Lung (tissue), 12 donors: Measurements from ENCODE around the gene KIAA1217. TPM values are rescaled to one million over a fixed set of nuclear protein-coding genes. Genes with fewer than 3 reads are reported as not detected.

Source experiments
- ATAC-seq: fragments of 200-7000 bp; cut with Tn5 transposase; one replicate; pipeline ENCODE4 v1.9.1; 2020; ENCODE audit warnings: moderate number of reproducible peaks; ENCODE audit not compliant: insufficient read depth, low FRiP score
- DNase-seq, 3 donors: peaks; one replicate each; pipeline ENCODE4 v3.0.0-alpha.2; 2013 to 2017
- H3K27ac ChIP-seq, 2 donors: one replicate each; pipeline ENCODE4 v1.5.1; 2013; ENCODE audit warnings: mild to moderate bottlenecking in 2 of 2, moderate library complexity in 2 of 2, control low read depth in 1 of 2, inconsistent platforms in 1 of 2, low read depth in 1 of 2, low read length in 1 of 2
- H3K27me3 ChIP-seq, 3 donors: one replicate each; pipeline ENCODE4 v1.5.1; 2013; ENCODE audit warnings: low read length in 2 of 3; ENCODE audit not compliant: control insufficient read depth in 3 of 3, insufficient read depth in 3 of 3
- H3K36me3 ChIP-seq, 4 donors: one replicate each; pipeline ENCODE4 v1.5.1; 2013; ENCODE audit warnings: low read length in 4 of 4, mild to moderate bottlenecking in 1 of 4, moderate library complexity in 1 of 4; ENCODE audit not compliant: control insufficient read depth in 4 of 4, insufficient read depth in 4 of 4
- H3K4me1 ChIP-seq, 5 donors: one replicate each; pipeline ENCODE4 v1.5.1; 2013; ENCODE audit warnings: low read length in 5 of 5, mild to moderate bottlenecking in 2 of 5, moderate library complexity in 1 of 5; ENCODE audit not compliant: control insufficient read depth in 5 of 5, insufficient read depth in 5 of 5
- H3K4me3 ChIP-seq: one replicate; pipeline ENCODE4 v1.5.1; 2013; ENCODE audit warnings: mild to moderate bottlenecking, control low read depth, moderate library complexity
- H3K9ac ChIP-seq, 2 donors: one replicate each; pipeline ENCODE4 v1.5.1; 2013; ENCODE audit warnings: low read length in 2 of 2, control low read depth in 1 of 2; ENCODE audit not compliant: insufficient read depth in 1 of 2
- H3K9me3 ChIP-seq, 4 donors: one replicate each; pipeline ENCODE4 v1.5.1; 2013; ENCODE audit warnings: low read length in 3 of 4, mild to moderate bottlenecking in 1 of 4, moderate library complexity in 1 of 4; ENCODE audit not compliant: control insufficient read depth in 4 of 4, insufficient read depth in 3 of 4
- WGBS, 2 donors: extraction: QIAGEN DNeasy Blood & Tissue Kit; methylation state at CpG; one replicate each; pipeline ENCODE4 v1.1.7; 2013; 5-methylcytosine and 5-hydroxymethylcytosine counted together
- polyA plus RNA-seq, 2 donors: library from polyadenylated mRNA; stranded (reverse); fragments of 200-250 nt; gene quantifications; one replicate each; pipeline ENCODE4 v1.2.1, GENCODE V29; 2013
- total RNA-seq, 2 donors: library from RNA; depleted of rRNA in 1 of 2; stranded (reverse); fragments of >200 nt in 1 of 2; gene quantifications; one replicate each; pipeline ENCODE4 v1.2.1, GENCODE V29; 2014 to 2021
- TF ChIP-seq, protein P1 (sequence below): IDR thresholded peaks from 2 replicates; pipeline ENCODE4 v1.5.1; 2012; ENCODE audit warnings: mild to moderate bottlenecking; ENCODE audit errors: control extremely low read depth, extremely low read depth
- donor health status: control.
- donor health status: control.
- donor health status: Bipolar disorder and iron deficiency.
- donor health status: healthy.
- donor health status: DM: yes; HTN: yes; CAD: no.

The KIAA1217 gene
- total and polyA plus RNA-seq, 4 donors: 5.5 to 58.6 (median 24.1) TPM

DNA sequence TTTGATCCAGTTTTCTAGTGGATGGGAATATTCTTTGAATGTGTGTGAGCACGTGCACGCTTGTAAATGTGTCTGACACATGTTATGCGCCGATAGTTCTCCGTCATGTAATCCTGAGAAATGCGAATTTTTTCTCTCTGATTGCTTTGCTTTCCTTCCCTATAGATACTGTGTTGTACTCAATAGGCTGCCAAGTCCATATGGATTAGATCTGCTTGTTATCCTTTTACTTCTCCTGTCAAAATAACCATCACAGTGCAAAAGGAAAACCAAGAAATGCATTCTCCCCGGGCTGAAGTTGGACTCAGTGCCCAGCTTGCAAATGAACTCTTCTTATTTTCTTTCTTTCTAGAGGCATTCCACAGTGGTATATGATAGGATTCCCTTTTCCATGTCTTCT is 131.9 kb downstream of the KIAA1217 start:
- DNase-seq: peak in 2 of 3 donors; percentile 30 to 56
- TF ChIP-seq, protein P1, sequence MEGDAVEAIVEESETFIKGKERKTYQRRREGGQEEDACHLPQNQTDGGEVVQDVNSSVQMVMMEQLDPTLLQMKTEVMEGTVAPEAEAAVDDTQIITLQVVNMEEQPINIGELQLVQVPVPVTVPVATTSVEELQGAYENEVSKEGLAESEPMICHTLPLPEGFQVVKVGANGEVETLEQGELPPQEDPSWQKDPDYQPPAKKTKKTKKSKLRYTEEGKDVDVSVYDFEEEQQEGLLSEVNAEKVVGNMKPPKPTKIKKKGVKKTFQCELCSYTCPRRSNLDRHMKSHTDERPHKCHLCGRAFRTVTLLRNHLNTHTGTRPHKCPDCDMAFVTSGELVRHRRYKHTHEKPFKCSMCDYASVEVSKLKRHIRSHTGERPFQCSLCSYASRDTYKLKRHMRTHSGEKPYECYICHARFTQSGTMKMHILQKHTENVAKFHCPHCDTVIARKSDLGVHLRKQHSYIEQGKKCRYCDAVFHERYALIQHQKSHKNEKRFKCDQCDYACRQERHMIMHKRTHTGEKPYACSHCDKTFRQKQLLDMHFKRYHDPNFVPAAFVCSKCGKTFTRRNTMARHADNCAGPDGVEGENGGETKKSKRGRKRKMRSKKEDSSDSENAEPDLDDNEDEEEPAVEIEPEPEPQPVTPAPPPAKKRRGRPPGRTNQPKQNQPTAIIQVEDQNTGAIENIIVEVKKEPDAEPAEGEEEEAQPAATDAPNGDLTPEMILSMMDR: no peak
- H3K9ac ChIP-seq: no peak overlapping the region
- no peaks in the 10 kb centered on the region for H3K9me3 ChIP-seq
- WGBS, 2 donors: 83 to 89% methylated on average over 7 of the region's 7 CpGs
- no peak overlapping the region for H3K27ac ChIP-seq
- ATAC-seq: no peak
- no peaks in the 10 kb centered on the region for H3K36me3 ChIP-seq
- H3K4me1 ChIP-seq: peaks cover 0 to 21% (median 11%) of the 10 kb centered on the region in 5 donors
- no peaks in the 10 kb centered on the region for H3K27me3 ChIP-seq
- no peak overlapping the region for H3K4me3 ChIP-seq

DNA sequence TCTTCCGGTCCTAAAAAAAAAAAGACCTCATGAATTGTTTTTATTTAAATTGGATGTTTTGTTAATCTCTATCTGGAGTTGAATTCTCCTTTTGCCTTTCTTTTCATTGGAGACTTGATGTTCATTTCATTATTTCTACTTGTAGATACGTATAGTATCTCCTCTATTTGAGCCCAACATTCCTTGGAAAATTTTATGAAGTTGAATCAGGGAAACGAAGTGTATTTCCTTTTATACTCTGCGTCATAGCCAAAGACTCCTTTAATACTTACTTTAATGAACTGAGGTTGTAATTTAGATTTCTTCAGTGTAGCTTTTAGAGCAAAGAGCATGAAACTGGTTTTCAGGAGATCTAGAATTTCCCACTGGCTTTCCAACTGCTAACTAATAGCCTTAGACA is 132.4 kb downstream of the KIAA1217 start:
- no peak overlapping the region for H3K27ac ChIP-seq
- H3K4me3 ChIP-seq: no peak overlapping the region
- H3K27me3 ChIP-seq: no peaks in the 10 kb centered on the region
- no peaks in the 10 kb centered on the region for H3K9me3 ChIP-seq
- DNase-seq (no peak), ATAC-seq (no peak)
- TF ChIP-seq, protein P1: no peak
- no peak overlapping the region for H3K9ac ChIP-seq
- peaks cover 0 to 21% (median 11%) of the 10 kb centered on the region in 5 donors for H3K4me1 ChIP-seq
- H3K36me3 ChIP-seq: no peaks in the 10 kb centered on the region
- WGBS, 2 donors: 70 to 80% methylated on average over 4 of the region's 4 CpGs

- DNase-seq (no peak), ATAC-seq (no peak)
- 71 to 79% methylated on average over 2 of the region's 2 CpGs for WGBS, 2 donors
- Histone ChIP-seq H3K36me3 (no peaks in the 10 kb centered on the region), H3K9ac (no peak overlapping the region), H3K27me3 (no peaks in the 10 kb centered on the region), H3K4me1 (peaks cover 0 to 21% (median 11%) of the 10 kb centered on the region in 5 donors), H3K27ac (peak overlapping the region in 1 of 2 donors; percentile 18), H3K9me3 (no peaks in the 10 kb centered on the region), H3K4me3 (no peak overlapping the region)
- TF ChIP-seq, protein P1: no peak
Observed at GRCh38 chr10:24341897-24342296, 133.0 kb downstream of the KIAA1217 start.

GRCh38 chr10:24343686-24344085 is 134.7 kb downstream of the KIAA1217 start:
- Histone ChIP-seq H3K9me3 (no peaks in the 10 kb centered on the region), H3K9ac (no peak overlapping the region), H3K27me3 (no peaks in the 10 kb centered on the region), H3K4me3 (no peak overlapping the region), H3K36me3 (no peaks in the 10 kb centered on the region), H3K4me1 (peaks cover 0 to 21% (median 11%) of the 10 kb centered on the region in 5 donors), H3K27ac (no peak overlapping the region)
- 13 to 26% methylated on average over 4 of the region's 4 CpGs for WGBS, 2 donors
- ATAC-seq (no peak), DNase-seq (no peak)
- TF ChIP-seq, protein P1: no peak
